ENCODE results near the gene VSIR.

VSIR gene

DNA sequence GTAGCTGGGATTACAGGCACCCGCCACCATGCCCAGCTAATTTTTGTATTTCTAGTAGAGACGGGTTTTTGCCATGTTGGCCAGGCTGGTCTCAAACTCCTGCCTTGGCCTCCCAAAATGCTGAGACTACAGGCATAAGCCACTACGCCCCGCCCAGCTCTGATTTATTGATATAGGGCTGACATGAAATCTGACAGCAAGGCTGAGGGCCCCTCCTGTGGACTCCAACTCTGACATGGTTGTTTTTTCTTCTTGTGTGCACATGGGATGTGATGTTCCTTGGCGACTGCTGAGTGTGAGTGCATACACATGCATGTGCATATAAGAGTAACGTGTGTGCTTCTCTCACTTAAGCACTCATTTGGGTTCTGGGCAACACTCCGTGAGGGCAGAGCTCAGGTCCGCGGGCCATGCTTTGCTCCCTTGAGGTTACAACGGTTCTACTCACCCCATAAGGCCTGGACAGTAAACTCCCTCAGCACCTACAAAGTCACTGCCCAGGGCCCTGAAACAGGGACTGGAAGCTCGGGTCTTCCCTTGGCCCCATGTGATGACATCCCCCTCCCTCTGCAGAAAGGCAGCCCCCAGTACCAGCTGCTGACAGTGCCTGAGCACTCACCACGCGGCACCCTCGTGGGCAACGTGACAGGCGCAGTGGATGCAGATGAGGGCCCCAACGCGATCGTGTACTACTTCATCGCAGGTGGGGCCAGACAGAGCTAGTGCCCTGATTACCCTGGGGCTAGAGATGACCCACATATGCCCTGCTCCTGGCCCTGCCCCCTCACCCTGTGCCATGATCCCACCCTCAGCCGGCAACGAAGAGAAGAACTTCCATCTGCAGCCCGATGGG is 33.6 kb upstream of the VSIR start:
- no peak for FAIRE-seq

DNA sequence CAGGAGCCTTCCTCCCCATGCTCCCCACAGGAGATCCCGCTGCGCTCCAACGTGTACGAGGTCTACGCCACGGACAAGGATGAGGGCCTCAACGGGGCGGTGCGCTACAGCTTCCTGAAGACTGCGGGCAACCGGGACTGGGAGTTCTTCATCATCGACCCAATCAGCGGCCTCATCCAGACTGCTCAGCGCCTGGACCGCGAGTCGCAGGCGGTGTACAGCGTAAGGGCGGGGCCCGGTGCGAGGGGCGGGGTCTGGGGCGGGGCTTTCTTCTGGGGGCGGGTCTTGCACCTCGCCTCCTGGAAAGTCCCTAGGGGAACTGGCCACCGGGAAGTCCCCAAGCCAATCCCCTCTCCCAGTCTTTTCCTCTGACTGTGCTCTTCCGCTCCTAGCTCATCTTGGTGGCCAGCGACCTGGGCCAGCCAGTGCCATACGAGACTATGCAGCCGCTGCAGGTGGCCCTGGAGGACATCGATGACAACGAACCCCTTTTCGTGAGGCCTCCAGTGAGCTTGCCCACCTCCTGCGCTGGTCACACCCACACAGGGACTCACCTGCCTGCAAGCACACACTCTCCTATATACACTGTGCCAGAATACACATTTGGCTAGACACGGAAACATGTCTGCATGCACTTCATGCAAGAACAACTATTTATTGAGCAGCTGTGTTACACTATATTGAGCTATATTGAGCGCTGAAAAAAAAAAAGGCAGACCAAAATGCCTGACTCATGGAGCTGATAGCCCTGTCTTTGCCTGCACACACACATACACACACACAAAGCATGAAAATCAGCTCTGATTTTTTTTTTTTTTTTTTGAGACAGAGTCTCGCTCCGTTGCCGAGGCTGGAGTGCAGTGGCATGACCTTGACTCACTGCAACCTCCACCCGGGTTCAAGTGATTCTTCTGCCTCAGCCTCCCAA is 32.7 kb upstream of the VSIR start:
- no peak for FAIRE-seq

- FAIRE-seq: no peak
These were observed 30.8 kb upstream of the VSIR start for GRCh38 chr10:71804077-71804476.

GRCh38 chr10:71802715-71803488 is 29.6 kb upstream of the VSIR start:
- no peak for FAIRE-seq

- no peak for FAIRE-seq
These were observed 28.9 kb upstream of the VSIR start for GRCh38 chr10:71802235-71802634.

DNA sequence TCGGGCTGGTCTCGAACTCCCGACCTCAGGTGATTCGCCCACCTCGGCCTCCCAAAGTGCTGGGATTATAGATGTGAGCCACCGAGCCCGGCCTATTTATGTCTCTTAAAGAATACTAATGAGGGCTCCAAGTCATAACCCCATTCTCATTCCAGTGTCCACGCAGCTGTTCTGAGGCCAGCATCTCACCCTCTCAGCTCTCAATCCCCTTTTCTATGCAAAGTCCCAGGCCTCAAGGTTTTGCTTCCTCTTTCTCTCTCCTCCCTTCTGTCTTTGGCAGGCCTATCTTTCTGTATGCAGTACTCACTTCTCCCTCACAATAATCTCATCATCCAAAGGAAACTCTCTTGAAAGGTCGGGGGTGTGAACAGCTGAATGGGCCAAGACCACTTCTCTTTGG is 28.0 kb upstream of the VSIR start:
- no peak for FAIRE-seq

- FAIRE-seq: no peak
These were observed 26.5 kb upstream of the VSIR start for GRCh38 chr10:71799608-71800453.

GRCh38 chr10:71799112-71799511 is 25.8 kb upstream of the VSIR start:
- FAIRE-seq: no peak

- FAIRE-seq: no peak
These were observed 24.9 kb upstream of the VSIR start for GRCh38 chr10:71798308-71798624.

DNA sequence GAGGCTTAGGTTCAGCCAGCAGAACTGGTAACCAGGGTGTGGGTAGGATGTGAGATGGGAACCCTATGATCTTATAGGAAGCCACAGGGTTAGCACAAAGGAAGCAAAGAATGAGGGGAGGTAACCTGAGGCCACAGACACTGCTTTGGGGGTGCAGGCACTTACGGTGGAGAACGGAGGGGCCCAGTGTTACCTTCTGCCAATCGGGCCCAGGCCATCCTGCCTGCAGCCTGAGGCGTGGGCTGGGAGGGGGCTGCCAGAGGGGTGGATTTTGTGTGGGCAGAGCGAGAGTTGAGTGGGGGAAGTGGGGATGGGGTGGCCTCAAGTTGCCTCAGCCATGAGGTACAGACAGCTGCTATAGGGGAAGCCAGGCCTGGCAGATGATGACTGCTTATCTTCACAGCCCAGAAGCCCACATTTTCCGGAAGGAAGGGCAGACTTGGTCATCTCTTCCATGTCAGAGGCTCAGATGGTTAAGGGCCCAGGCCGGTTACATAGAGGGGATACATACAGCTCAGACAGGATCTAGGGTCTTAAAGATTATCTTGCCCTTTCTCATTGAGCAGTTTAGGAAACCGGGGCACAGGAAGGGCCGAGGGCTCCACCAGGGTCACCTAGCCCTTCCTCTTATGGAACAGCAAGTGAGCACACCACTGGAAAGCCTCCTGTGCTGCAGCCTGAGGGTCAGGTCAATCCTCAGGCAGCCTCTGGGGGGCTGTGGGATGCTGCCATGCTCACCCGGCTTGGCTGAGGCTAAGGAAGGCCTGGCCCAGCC is 24.4 kb upstream of the VSIR start:
- no peak for FAIRE-seq

DNA sequence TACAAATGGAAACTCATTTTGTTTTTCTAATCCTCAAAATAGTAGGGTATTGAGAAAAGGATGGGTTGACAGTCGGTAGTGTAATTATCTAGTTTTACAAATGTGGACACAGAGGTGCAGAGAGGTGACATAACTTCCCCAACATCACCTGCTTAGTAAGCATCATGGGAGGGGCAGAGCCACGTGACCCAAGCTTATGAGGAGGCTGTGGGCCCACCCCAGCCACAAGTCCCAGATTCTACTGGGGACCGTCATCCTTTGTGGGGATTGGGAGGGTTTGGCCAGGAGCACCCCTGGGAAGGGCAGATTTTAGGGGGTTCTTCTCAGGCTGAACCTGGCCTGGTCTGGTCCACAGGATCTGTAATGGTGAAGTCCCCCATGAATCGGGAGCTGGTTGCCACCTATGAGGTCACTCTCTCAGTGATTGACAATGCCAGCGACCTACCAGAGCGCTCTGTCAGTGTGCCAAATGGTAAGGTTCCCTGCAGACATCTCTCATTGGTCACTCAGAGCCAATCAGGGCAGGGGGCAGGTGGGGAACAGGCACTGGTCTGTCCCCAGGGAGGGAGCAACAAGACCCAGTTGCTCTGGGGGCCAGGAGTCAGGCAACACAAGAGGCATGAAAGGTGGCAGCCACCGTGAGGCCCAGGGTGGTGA is 23.6 kb upstream of the VSIR start:
- FAIRE-seq: no peak

DNA sequence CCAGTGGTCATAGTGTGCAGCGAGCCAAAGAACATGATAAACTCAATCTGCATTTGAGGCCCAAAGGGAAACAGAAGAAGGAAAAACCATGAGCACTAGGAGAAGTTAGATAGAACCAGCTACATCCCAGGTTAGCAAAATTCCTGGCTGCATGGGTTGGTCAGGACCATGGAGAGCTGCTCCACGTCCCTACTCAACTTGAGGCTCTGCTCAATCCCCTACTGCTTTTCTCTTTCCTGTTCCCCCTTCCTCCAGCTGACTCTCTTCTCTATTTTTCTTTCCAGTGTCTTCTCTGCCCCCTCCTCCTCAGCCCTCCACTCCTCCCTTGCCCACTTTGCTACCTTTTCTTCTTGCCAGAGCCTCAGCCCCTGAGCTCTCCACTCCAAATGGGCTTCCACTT is 21.9 kb upstream of the VSIR start:
- FAIRE-seq: no peak

DNA sequence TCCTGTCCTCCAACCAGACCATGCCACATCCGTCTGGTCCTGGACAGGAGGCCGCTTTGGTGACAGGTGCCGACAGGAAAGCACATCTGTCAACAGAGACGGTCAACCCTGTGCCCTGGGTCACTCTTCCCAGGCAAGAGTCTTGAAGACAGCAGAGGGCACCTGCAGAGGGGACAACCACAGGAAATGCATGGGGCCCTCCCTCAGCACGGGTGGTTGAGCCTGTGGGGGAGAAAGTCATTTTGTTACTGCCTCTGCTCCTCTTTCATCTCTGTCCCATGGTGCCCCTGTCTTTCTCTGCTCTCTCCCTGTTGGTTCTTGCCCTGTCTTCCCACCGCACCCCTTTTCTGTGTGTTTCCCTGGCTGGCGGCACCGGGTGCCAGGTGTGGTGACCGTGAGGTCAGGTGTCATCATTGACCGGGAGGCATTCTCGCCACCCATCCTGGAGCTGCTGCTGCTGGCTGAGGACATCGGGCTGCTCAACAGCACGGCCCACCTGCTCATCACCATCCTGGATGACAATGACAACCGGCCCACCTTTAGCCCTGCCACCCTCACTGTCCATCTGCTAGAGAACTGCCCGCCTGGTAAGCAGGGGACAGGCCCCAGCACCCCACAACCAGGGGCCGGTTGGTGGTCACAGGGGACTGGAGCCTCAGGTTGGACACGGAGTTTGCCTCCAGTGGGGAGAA is 17.6 kb upstream of the VSIR start:
- no peak for FAIRE-seq

GRCh38 chr10:71789871-71790270 is 16.6 kb upstream of the VSIR start:
- no peak for FAIRE-seq

DNA sequence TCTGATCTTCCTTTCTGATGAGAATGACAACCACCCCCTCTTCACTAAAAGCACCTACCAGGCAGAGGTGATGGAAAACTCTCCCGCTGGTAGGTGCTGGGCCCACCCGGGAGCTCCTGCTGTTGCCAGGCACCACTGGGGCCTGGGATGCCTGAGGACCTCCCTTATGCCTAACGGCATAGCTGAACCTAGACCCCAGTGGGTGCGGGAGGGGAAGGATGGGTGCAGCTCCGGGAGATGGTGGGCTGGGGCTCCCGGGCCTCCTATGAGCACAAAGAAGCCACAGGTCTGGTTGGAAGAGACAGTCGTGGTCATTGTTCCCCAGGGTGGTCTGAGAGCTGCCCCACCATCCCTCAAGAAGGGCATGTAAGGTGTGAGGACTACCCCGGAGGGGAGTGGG is 15.6 kb upstream of the VSIR start:
- no peak for FAIRE-seq

DNA sequence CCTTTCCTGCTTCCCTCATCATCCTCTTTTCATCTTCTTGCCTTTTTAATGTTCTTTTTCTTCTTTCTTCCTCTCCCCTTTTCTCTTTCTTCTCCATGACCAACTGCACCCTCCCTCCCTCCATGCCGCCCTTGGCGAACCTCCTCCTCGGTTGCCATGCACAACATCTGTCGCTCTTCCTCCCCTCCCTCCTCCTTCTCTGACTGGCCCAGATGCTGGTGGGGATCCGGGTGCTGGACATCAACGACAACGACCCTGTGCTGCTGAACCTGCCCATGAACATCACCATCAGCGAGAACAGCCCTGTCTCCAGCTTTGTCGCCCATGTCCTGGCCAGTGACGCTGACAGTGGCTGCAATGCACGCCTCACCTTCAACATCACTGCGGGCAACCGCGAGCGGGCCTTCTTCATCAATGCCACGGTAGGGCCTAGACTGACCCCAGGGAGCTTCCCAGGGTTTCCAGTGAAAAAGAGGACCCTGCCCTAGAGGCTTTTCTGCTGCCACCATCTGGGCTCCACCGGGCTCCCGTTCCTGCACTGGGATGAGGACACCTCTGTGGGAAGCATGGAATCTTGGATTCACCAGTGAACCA is 11.5 kb upstream of the VSIR start:
- no peak for FAIRE-seq

GRCh38 chr10:71783917-71784678 is 10.8 kb upstream of the VSIR start:
- no peak for FAIRE-seq

GRCh38 chr10:71782917-71783490 is 9.7 kb upstream of the VSIR start:
- no peak for FAIRE-seq

All from TTC549 (cell line).